Activated CD4-positive, alpha-beta T cell treated with anti-CD3 and anti-CD28 coated beads, Interleukin-2, amount 50 U/mL, for 48 hours (primary cell): ENCODE data around the gene MGAT4C.

Source experiments
- DNase-seq, 2 experiments: peaks; one replicate each; pipeline ENCODE4 v3.0.0-alpha.2; 2020

MGAT4C gene

DNA sequence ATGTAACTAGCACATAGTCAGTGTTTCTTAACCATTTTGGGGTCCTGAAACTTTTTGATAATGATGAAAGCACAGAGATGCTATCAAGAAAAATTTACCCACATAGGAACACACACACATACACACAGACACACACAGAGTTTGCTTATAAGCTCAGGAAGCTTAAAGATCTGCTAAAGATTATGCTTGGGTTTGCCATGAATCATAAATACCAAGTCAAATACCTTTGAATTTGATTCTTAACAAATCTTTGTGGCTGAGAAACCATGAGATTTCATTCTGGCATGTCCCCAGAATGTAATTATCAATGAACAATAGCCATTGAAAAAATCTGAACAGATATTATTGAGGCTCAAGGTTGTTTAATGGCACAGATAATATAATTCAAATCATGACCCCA lies 292.9 kb downstream of the MGAT4C start:
- no peak for DNase-seq

DNA sequence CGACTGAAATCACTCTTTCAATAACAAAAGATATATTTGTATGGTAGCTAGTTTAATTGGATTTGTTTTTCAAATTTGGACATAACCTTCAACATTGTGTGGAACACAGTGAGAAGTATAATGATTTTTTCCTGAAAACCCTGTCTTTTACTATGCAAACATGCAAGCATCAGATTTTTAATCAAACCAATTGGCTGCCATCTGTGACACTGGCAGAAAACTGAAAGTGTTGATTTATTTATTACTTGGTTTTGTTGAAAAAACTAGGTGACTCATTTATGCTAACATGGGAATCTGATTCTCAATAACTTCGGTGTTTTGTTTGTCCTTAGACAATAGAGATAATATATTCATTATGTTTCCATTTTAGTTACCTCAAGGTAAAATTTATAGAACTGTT lies 300.1 kb downstream of the MGAT4C start:
- no peak for DNase-seq

DNA sequence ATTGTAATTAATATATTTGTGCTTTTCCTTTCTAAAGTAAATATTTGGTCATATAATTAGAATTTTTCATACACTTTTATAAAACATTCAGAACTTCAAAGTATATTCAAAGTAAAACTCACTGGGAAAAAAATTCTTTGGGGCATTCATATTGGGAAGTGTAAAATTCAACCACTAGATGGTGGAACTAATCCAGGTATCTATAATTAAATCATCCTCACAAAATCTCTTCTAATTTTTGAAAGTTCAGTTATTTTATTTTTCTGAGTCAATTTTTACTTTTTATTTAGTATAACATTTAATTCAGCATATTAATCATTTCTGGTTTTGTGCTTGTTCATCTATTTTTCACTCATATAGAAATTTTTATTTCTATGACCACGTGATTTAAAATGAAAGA lies 301.1 kb downstream of the MGAT4C start:
- DNase-seq: no peak

DNA sequence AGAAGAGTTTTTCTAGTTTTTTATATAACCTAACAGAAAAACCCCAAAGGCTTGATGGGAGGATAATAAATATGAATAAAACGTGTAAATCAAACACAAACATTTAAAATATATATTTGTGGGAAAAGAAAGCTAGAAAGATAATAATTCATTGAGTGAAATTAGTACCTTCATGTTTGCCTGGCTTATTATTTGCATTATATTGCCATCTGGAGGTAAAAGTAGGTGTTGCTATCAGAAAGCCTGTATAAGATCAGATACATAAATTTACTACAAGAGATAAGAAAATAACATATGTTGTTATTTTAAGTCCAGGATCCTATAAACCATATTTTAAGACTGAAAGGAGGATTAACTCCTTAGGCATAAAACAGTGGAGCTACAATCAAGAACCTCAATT lies 304.4 kb downstream of the MGAT4C start:
- no peak for DNase-seq

DNA sequence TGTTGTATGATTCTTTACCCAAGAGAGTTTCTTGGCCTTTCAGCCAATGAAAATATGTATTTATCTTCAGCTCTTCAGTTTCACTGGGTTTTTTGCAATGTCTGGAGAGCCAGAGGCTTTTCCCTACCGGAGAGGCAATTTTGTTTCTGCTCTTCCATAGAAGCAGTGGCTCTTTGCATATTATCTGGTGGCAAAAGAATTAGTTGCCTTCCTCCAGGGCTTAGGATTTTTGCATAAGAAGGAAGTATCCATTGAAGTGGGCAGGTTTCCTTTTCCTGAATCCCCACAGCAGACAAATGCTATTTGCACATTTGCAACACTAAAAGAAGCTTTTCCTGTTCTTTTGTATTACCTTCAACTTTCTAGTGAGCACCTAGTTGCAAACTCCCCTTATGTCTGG lies 306.9 kb downstream of the MGAT4C start:
- DNase-seq: no peak

DNA sequence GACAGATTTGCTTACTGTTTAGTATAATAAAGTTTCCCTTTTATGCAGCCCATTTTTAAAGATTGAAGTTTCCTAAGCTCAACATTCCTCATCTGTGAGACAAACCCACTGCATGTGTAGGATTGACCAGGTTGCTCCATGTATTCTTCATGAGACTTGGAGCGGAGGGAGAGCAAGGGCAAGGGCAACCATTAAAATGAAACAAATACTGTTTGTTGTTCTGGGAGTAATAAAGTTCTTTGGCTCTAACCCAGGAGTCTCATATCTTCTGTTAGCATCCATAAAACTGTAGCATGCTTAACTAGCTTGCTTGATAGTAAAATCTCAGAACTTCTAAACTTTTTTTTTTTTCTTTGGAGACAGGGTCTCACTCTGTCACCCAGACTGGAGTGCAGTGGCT lies 307.9 kb downstream of the MGAT4C start:
- no peak for DNase-seq

DNA sequence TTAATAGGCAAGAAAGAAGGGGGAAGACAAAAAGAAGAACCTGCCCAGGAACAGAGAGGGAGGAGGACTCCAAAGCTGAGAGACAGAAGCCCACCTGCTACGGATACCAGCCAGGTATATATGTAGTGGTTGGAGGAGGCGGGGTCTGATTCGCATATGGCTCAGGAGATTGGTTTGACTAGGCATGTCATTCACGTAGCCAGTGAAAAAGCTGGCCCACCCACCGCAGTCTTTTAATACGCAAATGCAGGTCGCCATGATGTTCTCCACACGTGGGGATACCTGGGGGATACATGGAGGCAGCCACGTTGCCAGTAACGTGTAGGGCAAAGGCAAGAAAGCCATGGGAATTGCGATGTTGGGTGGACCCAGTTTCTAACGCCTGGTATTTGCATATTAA lies 308.9 kb downstream of the MGAT4C start:
- DNase-seq: no peak

DNA sequence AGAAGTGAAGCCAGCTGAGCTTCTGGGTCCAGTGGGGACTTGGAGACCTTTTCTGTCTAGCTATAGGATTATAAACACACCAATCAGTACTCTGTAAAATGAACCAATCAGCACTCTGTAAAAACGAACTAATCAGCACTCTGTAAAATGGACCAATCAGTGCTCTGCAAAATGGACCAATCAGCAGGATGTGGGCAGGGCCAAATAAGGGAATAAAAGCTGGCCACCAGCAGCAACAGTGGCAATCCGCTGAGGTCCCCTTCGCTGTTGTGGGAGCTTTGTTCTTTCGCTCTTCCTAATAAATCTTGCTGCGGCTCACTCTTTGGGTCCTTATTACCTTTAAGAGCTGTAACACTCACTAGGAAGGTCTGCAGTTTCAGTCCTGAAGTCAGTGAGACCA lies 309.8 kb downstream of the MGAT4C start:
- no peak for DNase-seq

DNA sequence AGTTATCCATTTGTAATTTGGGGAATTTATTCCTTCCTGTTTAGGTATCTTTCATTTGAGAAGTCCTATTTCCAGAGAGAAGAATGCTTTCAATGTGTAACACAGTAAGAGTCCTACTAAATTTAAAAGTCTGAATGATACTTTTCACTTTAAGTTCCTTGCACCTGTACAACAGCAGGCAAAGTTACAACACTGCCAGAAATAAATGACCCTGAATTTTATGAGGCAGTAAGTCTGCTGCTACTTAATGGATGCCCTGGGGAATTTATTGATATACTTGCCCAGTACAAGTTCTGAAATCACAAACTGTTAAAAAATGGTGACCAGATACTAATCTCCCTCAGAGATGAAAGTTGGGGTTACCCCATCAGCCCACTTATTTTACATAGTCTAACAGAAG lies 329.0 kb downstream of the MGAT4C start:
- DNase-seq: no peak

DNA sequence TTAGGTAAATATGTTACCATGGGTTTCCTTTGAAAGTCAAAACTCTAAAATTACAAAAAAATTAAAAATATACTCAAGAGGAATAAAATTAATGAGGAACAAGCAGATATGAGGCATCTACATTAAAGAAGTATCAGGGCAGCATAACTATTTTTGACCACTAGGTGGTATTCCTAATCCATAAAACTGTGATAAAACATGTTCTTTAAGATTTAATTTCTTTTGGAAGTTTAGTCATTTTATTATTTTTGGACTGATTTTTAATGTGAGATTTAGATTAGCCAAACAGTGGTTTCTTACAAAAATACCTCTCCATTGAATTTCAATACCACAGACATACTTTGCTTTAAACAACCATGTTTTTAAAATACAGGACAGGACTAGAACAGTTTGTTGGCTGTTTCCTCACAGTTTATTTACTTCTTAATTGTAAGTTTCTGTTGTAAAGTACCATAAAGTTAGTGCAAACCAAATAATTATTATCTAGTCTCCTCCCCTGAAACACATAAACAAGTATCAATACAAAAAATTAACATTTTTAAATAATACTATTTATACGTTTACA lies 332.3 kb downstream of the MGAT4C start:
- no peak for DNase-seq

DNA sequence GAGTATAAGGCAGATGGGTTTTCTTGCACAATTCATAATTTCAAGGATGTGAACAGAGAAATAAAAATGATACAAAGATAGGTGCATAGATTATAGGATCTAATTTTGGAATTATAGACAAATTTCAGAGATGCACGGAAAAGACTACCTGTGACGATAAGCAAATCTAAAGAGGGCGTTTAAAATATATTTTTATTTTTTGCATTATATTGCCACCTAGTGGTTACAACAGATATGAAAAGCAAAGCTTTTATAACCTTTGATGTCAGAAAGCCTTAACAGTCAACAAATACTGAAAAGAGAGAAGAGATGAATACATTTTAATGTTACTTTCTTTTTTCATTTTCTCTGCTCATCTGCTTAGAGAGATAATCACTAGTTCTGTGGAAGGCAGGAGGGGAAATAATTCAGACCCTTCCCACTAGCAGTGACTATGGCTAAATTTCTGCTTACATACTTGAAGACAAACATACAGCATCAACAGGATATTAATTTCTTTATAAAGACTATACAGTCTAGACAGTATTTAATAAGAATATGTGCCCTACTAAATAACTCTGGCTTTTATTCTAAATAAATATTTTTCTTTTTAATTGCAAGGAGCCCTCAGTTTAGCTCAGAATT lies 335.8 kb downstream of the MGAT4C start:
- no peak for DNase-seq
